Fibroblast of villous mesenchyme (primary cell): ENCODE data around the gene RAD50. TPM values are rescaled to one million over a fixed set of nuclear protein-coding genes. Genes with fewer than 3 reads are reported as not detected.

Source experiments
- DNase-seq: peaks from one replicate; pipeline ENCODE4 v3.0.0-alpha.2; 2010; ENCODE audit warnings: low read depth
- H3K4me3 ChIP-seq: 2 replicates; pipeline ENCODE4 v1.5.1; 2011; ENCODE audit warnings: low read depth, mild to moderate bottlenecking, low read length
- CTCF ChIP-seq: IDR thresholded peaks from 2 replicates; pipeline ENCODE4 v1.5.1; 2012; ENCODE audit warnings: low read depth, mild to moderate bottlenecking, low read length; ENCODE audit not compliant: insufficient read depth
- total RNA-seq: library from RNA; depleted of rRNA; stranded (reverse); fragments of >200 nt; gene quantifications from 2 replicates; pipeline ENCODE4 v1.2.3, GENCODE V29; 2012

The RAD50 gene
- total RNA-seq, 1 donor = 46.6 TPM

- no peak for TF ChIP-seq CTCF
Measured at GRCh38 chr5:132635873-132636272, 79.1 kb downstream of the RAD50 start.

GRCh38 chr5:132637241-132637640 lies 80.5 kb downstream of the RAD50 start:
- TF ChIP-seq CTCF = no peak
- H3K4me3 ChIP-seq = no peak overlapping the region
- no peak for DNase-seq

More at GRCh38 chr5:132635873-132636272, 79.1 kb downstream of the RAD50 start:
- DNase-seq = no peak
- no peak overlapping the region for H3K4me3 ChIP-seq

- no peak overlapping the region for H3K4me3 ChIP-seq
- no peak for TF ChIP-seq CTCF
- no peak for DNase-seq
Measured at GRCh38 chr5:132639706-132640130, 82.9 kb downstream of the RAD50 start.

GRCh38 chr5:132640613-132641012 lies 83.8 kb downstream of the RAD50 start:
- no peak for DNase-seq
- TF ChIP-seq CTCF = no peak
- H3K4me3 ChIP-seq = no peak overlapping the region

GRCh38 chr5:132641241-132641723 lies 84.5 kb downstream of the RAD50 start:
- no peak overlapping the region for H3K4me3 ChIP-seq
- no peak for TF ChIP-seq CTCF
- no peak for DNase-seq

- no peak for DNase-seq
- TF ChIP-seq CTCF = no peak
- H3K4me3 ChIP-seq = no peak overlapping the region
Measured at GRCh38 chr5:132641841-132642240, 85.1 kb downstream of the RAD50 start.

- no peak for TF ChIP-seq CTCF
- no peak for DNase-seq
- H3K4me3 ChIP-seq = no peak overlapping the region
Measured at GRCh38 chr5:132644177-132644576, 87.4 kb downstream of the RAD50 start.
